Thoracic aorta (tissue), 2 donors: Measurements from ENCODE around the gene RFX1. TPM values are rescaled to one million over a fixed set of nuclear protein-coding genes. Genes with fewer than 3 reads are reported as not detected.
A peak's percentile ranks its signal among the peaks of the same experiment; 100 is the strongest.

Experiments
- ATAC-seq: fragments of 150-250 bp; one replicate; pipeline ENCODE4 v1.8.0; 2017; ENCODE audit warnings: low read depth; ENCODE audit not compliant: insufficient number of reproducible peaks, low FRiP score
- DNase-seq: peaks from one replicate; pipeline ENCODE4 v3.0.0-alpha.2; 2020; ENCODE audit warnings: low spot score
- H3K27ac ChIP-seq, 2 donors: fragments of 200-600 bp; sonication (generic); 1 replicate in 1 of 2; 2 replicates in 1 of 2; pipeline ENCODE4 v1.5.1; 2016; ENCODE audit warnings: mild to moderate bottlenecking in 2 of 2, moderate library complexity in 2 of 2
- H3K27me3 ChIP-seq: fragments of 200-600 bp; sonication (generic); replicated peaks from 2 replicates; pipeline ENCODE4 v1.6.0; 2016; ENCODE audit warnings: mild to moderate bottlenecking; ENCODE audit not compliant: insufficient read depth
- H3K36me3 ChIP-seq: fragments of 200-600 bp; sonication (generic); one replicate; pipeline ENCODE4 v1.5.1; 2016
- H3K4me1 ChIP-seq, 2 donors: fragments of 200-600 bp; sonication (generic); 1 replicate in 1 of 2; 2 replicates in 1 of 2; pipeline versions ENCODE4 v1.5.1 to v1.6.0; 2016; ENCODE audit warnings: low read depth in 2 of 2, mild to moderate bottlenecking in 1 of 2; ENCODE audit not compliant: control insufficient read depth in 1 of 2
- H3K4me3 ChIP-seq: fragments of 200-600 bp; sonication (generic); 2 replicates; pipeline ENCODE4 v1.5.1; 2016; ENCODE audit warnings: mild to moderate bottlenecking
- H3K9me3 ChIP-seq: fragments of 200-600 bp; sonication (generic); 2 replicates; pipeline ENCODE4 v1.5.1; 2016
- CTCF ChIP-seq: fragments of 200-600 bp; sonication (generic); IDR thresholded peaks from one replicate; pipeline ENCODE4 v1.5.1; 2019; ENCODE audit warnings: antibody characterized with exemption
- total RNA-seq, 2 donors: library from RNA; depleted of rRNA; stranded (reverse); fragments of >200 nt; gene quantifications; one replicate each; pipeline versions ENCODE4 v1.1.0 to v1.2.3, GENCODE V29; 2016

The RFX1 gene
- total RNA-seq, 2 donors from 2014 or later, result 3.0 to 5.7 TPM

DNA sequence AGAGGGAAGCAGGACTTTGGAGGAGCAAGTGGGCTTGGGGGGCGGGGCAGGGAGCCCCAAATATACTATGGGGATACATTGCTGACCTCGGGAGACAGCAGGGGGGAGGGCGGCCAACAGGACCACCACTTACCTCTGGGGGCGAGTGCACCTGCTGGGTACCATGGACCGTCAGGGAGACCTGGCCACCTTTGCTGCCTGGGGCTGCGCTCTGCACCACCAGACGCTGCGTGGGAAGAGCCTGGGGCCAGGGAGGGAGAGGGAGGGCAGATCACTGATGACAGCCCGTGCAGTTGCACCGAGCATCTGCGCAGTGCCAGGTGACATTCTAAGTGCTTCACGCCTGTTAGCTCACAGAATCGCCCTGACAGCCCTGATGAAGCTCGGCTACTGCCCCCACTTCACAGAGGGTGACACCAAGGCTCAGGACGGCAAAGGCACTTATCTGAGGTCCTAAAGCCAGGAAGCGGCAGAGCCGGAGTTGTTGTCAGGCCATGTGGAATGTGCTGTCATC is 24.1 kb downstream of the RFX1 start:
- DNase-seq, result no peak
- TF ChIP-seq CTCF, result no peak
- Histone ChIP-seq H3K4me3 (no peak overlapping the region), H3K9me3 (no peaks in the 10 kb centered on the region), H3K36me3 (no peaks in the 10 kb centered on the region), H3K27ac (no peak overlapping the region), H3K27me3 (no peaks in the 10 kb centered on the region), H3K4me1 (peaks cover 24 to 30% of the 10 kb centered on the region in 2 donors)
- no peak for ATAC-seq

DNA sequence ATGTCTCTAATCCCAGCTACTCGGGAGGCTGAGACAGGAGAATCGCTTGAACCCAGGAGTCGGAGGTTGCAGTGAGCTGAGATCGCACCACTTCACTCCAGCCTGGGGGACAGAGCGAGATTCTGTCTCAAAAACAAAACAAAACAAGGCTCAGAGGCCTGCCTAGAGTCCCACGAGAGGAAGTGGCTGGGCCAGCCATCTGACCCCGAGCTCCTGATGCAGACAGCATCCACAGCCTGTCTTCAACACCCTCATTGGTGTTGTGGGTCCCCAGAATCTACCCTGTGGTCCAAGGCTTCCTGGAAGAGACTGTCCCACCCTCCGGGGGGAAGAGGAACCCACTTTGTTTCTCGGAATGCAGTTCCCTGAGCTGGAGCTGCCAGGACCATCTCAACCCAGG is 24.7 kb downstream of the RFX1 start:
- ATAC-seq (no peak), DNase-seq (no peak)
- H3K9me3 ChIP-seq, result no peaks in the 10 kb centered on the region
- TF ChIP-seq CTCF, result no peak
- H3K27ac ChIP-seq, result no peak overlapping the region
- H3K36me3 ChIP-seq, result no peaks in the 10 kb centered on the region
- H3K27me3 ChIP-seq, result no peaks in the 10 kb centered on the region
- peaks cover 18 to 24% of the 10 kb centered on the region in 2 donors for H3K4me1 ChIP-seq
- no peak overlapping the region for H3K4me3 ChIP-seq

GRCh38 chr19:13981021-13981420 is 25.1 kb downstream of the RFX1 start:
- TF ChIP-seq CTCF, result no peak
- peaks cover 15 to 20% of the 10 kb centered on the region in 2 donors for H3K4me1 ChIP-seq

GRCh38 chr19:13980340-13980739 is 25.8 kb downstream of the RFX1 start:
- ATAC-seq (no peak), DNase-seq (no peak)
- no peaks in the 10 kb centered on the region for H3K36me3 ChIP-seq
- no peak for TF ChIP-seq CTCF
- peaks cover 13 to 19% of the 10 kb centered on the region in 2 donors for H3K4me1 ChIP-seq
- no peaks in the 10 kb centered on the region for H3K27me3 ChIP-seq
- H3K9me3 ChIP-seq, result no peaks in the 10 kb centered on the region
- no peak overlapping the region for H3K4me3 ChIP-seq
- no peak overlapping the region for H3K27ac ChIP-seq

More at GRCh38 chr19:13981021-13981420, 25.1 kb downstream of the RFX1 start:
- ATAC-seq (no peak), DNase-seq (no peak)
- Histone ChIP-seq H3K9me3 (no peaks in the 10 kb centered on the region), H3K27ac (no peak overlapping the region), H3K4me3 (no peak overlapping the region), H3K27me3 (no peaks in the 10 kb centered on the region), H3K36me3 (no peaks in the 10 kb centered on the region)

GRCh38 chr19:13979686-13980085 is 26.4 kb downstream of the RFX1 start:
- Histone ChIP-seq H3K36me3 (no peaks in the 10 kb centered on the region), H3K27ac (no peak overlapping the region), H3K4me3 (peak overlapping the region; percentile 77), H3K27me3 (no peaks in the 10 kb centered on the region), H3K9me3 (no peaks in the 10 kb centered on the region), H3K4me1 (peaks cover 13 to 19% of the 10 kb centered on the region in 2 donors)
- DNase-seq (no peak), ATAC-seq (no peak)
- TF ChIP-seq CTCF, result no peak
